ENCODE data around the gene SH3RF1. TPM values are rescaled to one million over a fixed set of nuclear protein-coding genes. Genes with fewer than 3 reads are reported as not detected.

Gene SH3RF1
- total RNA-seq, 1 experiment from 2014 or later = 15.3 TPM

GRCh38 chr4:169241464-169241863 lies 29.3 kb downstream of the SH3RF1 start:
- Histone ChIP-seq H3K79me1 (ENCODE audit: insufficient read depth, low read depth, low read length, poor library complexity, severe bottlenecking) (peaks cover 3% of the 10 kb centered on the region), H3K23ac (ENCODE audit: insufficient read length, low read depth, low read length) (no peak overlapping the region), H4K20me1 (ENCODE audit: control insufficient read depth, insufficient read depth, insufficient read length) (no peaks in the 10 kb centered on the region), H3K56ac (ENCODE audit: insufficient read length, low read depth, low read length) (no peak overlapping the region), H3K4ac (ENCODE audit: low read depth, low read length) (no peak overlapping the region), H2AFZ (ENCODE audit: low read length) (no peak overlapping the region), H2BK5ac (ENCODE audit: insufficient read length, low read length) (no peak overlapping the region), H2BK120ac (ENCODE audit: low read depth, low read length, poor library complexity, severe bottlenecking) (no peak overlapping the region), H3K23me2 (ENCODE audit: insufficient read length, low read depth, low read length, poor library complexity, severe bottlenecking) (no peaks in the 10 kb centered on the region), H4K91ac (ENCODE audit: insufficient read length, low read depth, low read length) (no peak overlapping the region), H2BK12ac (ENCODE audit: insufficient read length, low read depth, low read length) (no peak overlapping the region), H3K18ac (ENCODE audit: insufficient read length, low read depth, low read length) (no peak overlapping the region), H3K4me1 (ENCODE audit: insufficient read depth, low read length) (peaks cover 7% of the 10 kb centered on the region; the same call in 1 of the 2 replicates), H3K9me3 (ENCODE audit: control insufficient read depth, low read depth, low read length) (no peaks in the 10 kb centered on the region), H3K27ac (ENCODE audit: insufficient read length, low read depth, low read length) (no peak overlapping the region), H3K14ac (ENCODE audit: insufficient read depth, low read length) (no peak overlapping the region), H4K5ac (ENCODE audit: insufficient read length, low read depth, low read length) (no peak overlapping the region), H3K27me3 (ENCODE audit: insufficient read depth, low read length) (no peaks in the 10 kb centered on the region), H3K79me2 (ENCODE audit: insufficient read depth, low read length) (peaks cover 7% of the 10 kb centered on the region; the same call in 1 of the 2 replicates), H3K9ac (ENCODE audit: extremely low read depth, insufficient read length, low read length) (no peak overlapping the region), H3K4me2 (ENCODE audit: insufficient read depth, insufficient read length, low read length) (no peak overlapping the region), H2BK15ac (ENCODE audit: low read depth, low read length) (no peak overlapping the region), H2AK5ac (ENCODE audit: insufficient read length, low read length) (no peak overlapping the region), H2BK20ac (ENCODE audit: low read depth, low read length, poor library complexity, severe bottlenecking) (no peak overlapping the region), H4K8ac (replicated peaks; ENCODE audit: insufficient read length, low read depth, low read length) (no peak overlapping the region), H3T11ph (ENCODE audit: low read length) (no peak overlapping the region)
- no peak overlapping the region for H3K27ac Mint-ChIP-seq
- DNase-seq = no peak
- H3K4me3 Mint-ChIP-seq = no peak overlapping the region
- no peaks in the 10 kb centered on the region for H3K27me3 Mint-ChIP-seq (ENCODE audit: low read depth)
- WGBS (ENCODE audit: extremely low coverage, insufficient read length, low lambda C conversion rate) = no CpG with 5 or more reads among the region's 2 CpGs
- H3K36me3 Mint-ChIP-seq (ENCODE audit: insufficient read depth in 1 of 3, low read depth in 3 of 3) = peaks cover 0 to 2% (median 0%) of the 10 kb centered on the region in 3 experiments; a peak in 1 of 7 replicates
- no peak for TF ChIP-seq CTCF (conservative IDR thresholded peaks at IDR 0.05)
- peaks cover 16 to 18% of the 10 kb centered on the region in 2 experiments for H3K4me1 Mint-ChIP-seq
- H3K9me3 Mint-ChIP-seq = 0 out of 5 replicates have a peak, but pooled peaks cover 0 to 1% of the 10 kb centered on the region in 2 experiments

All from H9 (cell line).